GM23338 (cell line): ENCODE results near the gene OTUD7B. TPM values are rescaled to one million over a fixed set of nuclear protein-coding genes. Genes with fewer than 3 reads are reported as not detected.

ENCODE experiments used
- ATAC-seq: fragments of 200-7000 bp; cut with Tn5 transposase; 3 replicates; pipeline ENCODE4 v1.9.1; 2020
- DNase-seq: peaks from one replicate; pipeline ENCODE4 v3.0.0-alpha.2; 2015; ENCODE audit warnings: low spot score
- H2AFZ ChIP-seq: fragments of 200-600 bp; sonication (generic); 2 replicates; pipeline ENCODE4 v1.8.0; 2016; ENCODE audit warnings: antibody characterized with exemption, mild to moderate bottlenecking, moderate library complexity
- H3F3A ChIP-seq: fragments of 200-600 bp; sonication (generic); replicated peaks from 2 replicates; pipeline ENCODE4 v1.8.0; 2017; ENCODE audit warnings: antibody characterized with exemption, mixed run types, low read depth
- H3K27ac ChIP-seq: fragments of 200-600 bp; sonication (generic); 2 replicates; pipeline ENCODE4 v1.6.1; 2016; ENCODE audit warnings: low read depth
- H3K27me3 ChIP-seq: fragments of 200-600 bp; sonication (generic); 2 replicates; pipeline ENCODE4 v1.8.0; 2016; ENCODE audit warnings: mild to moderate bottlenecking, mixed run types, moderate library complexity; ENCODE audit not compliant: insufficient read depth
- H3K36me3 ChIP-seq: fragments of 200-600 bp; sonication (generic); 2 replicates; pipeline ENCODE4 v1.8.0; 2016; ENCODE audit warnings: mild to moderate bottlenecking; ENCODE audit not compliant: insufficient read depth
- H3K4me1 ChIP-seq: fragments of 200-600 bp; sonication (generic); 2 replicates; pipeline ENCODE4 v1.8.0; 2016; ENCODE audit warnings: mild to moderate bottlenecking, moderate library complexity; ENCODE audit not compliant: insufficient read depth
- H3K4me2 ChIP-seq: fragments of 200-600 bp; sonication (generic); 2 replicates; pipeline ENCODE4 v1.7.1; 2017; ENCODE audit warnings: mixed run types
- H3K4me3 ChIP-seq: fragments of 200-600 bp; sonication (generic); 2 replicates; pipeline ENCODE4 v1.6.1; 2016; ENCODE audit warnings: mixed run types
- H3K79me2 ChIP-seq: fragments of 200-600 bp; sonication (generic); replicated peaks from 2 replicates; pipeline ENCODE4 v1.8.0; 2017; ENCODE audit warnings: mild to moderate bottlenecking; ENCODE audit not compliant: insufficient read depth
- H3K9me2 ChIP-seq: fragments of 200-600 bp; sonication (generic); 2 replicates; pipeline ENCODE4 v1.8.0; 2017; ENCODE audit not compliant: insufficient read depth
- H4K20me1 ChIP-seq: fragments of 200-600 bp; sonication (generic); replicated peaks from 2 replicates; pipeline ENCODE4 v1.8.0; 2017; ENCODE audit warnings: mild to moderate bottlenecking; ENCODE audit not compliant: insufficient read depth
- H3K27ac Mint-ChIP-seq: 2 replicates; pipeline ENCODE4 v1.8.0; 2020; ENCODE audit warnings: inconsistent platforms, mild to moderate bottlenecking, moderate library complexity, mixed read lengths
- H3K27me3 Mint-ChIP-seq: 3 replicates; pipeline ENCODE4 v1.8.0; 2022; ENCODE audit warnings: low read depth, mild to moderate bottlenecking, moderate library complexity, mixed read lengths, inconsistent platforms; ENCODE audit not compliant: insufficient read depth, poor library complexity
- H3K36me3 Mint-ChIP-seq: 3 replicates; pipeline ENCODE4 v1.8.0; 2021; ENCODE audit warnings: low read depth, mild to moderate bottlenecking, inconsistent platforms, moderate library complexity, mixed read lengths
- H3K4me1 Mint-ChIP-seq: 3 replicates; pipeline ENCODE4 v1.8.0; 2020; ENCODE audit warnings: mild to moderate bottlenecking, inconsistent platforms, mixed read lengths
- H3K4me3 Mint-ChIP-seq: 3 replicates; pipeline ENCODE4 v1.8.0; 2021; ENCODE audit warnings: moderate library complexity, mild to moderate bottlenecking, inconsistent platforms, mixed read lengths
- H3K9me3 Mint-ChIP-seq: 3 replicates; pipeline ENCODE4 v1.8.0; 2020; ENCODE audit warnings: moderate library complexity, mild to moderate bottlenecking, inconsistent platforms, mixed read lengths
- CREB1 ChIP-seq: fragments of 250-450 bp; sonication (Bioruptor Pico); IDR thresholded peaks from 2 replicates; pipeline ENCODE4 v1.5.0; 2020; ENCODE audit warnings: low read depth, mild to moderate bottlenecking, moderate library complexity
- JUNB ChIP-seq: IDR thresholded peaks from one replicate; pipeline ENCODE4 v1.6.1; 2016; ENCODE audit warnings: antibody characterized with exemption; ENCODE audit not compliant: unreplicated experiment
- REST ChIP-seq: IDR thresholded peaks from one replicate; pipeline ENCODE4 v1.6.1; 2018; ENCODE audit warnings: antibody characterized with exemption; ENCODE audit not compliant: unreplicated experiment
- ZNF331 ChIP-seq: fragments of 250-450 bp; sonication (Bioruptor Pico); IDR thresholded peaks from 2 replicates; pipeline ENCODE4 v1.5.0; 2020; ENCODE audit warnings: low read depth, mild to moderate bottlenecking, moderate library complexity
- ZNF462 ChIP-seq: fragments of 250-450 bp; sonication (Bioruptor Pico); IDR thresholded peaks from 2 replicates; pipeline ENCODE4 v1.5.0; 2020; ENCODE audit warnings: mild to moderate bottlenecking, moderate library complexity
- polyA plus RNA-seq: library from polyadenylated mRNA; unstranded; fragments of >200 nt; fragmentation: Nextera tagmentation; extraction: Ambion mirVana; gene quantifications from 2 replicates; pipeline ENCODE4 v1.2.1, GENCODE V29; 2016
- total RNA-seq: library from RNA; depleted of rRNA; stranded (reverse); fragments of >200 nt; shearing (Covaris generic); gene quantifications from 2 replicates; pipeline ENCODE4 v1.2.3, GENCODE V29; 2014

Gene OTUD7B
- total and polyA plus RNA-seq, 2 experiments from 2014 or later: 3.7 to 9.9 TPM

- H3F3A ChIP-seq: 0 out of 2 replicates have a peak, but pooled peaks cover 3% of the 10 kb centered on the region
- H3K27me3 Mint-ChIP-seq: peaks cover 15% of the 10 kb centered on the region
- H3K27ac ChIP-seq: no peak overlapping the region
- TF ChIP-seq CREB1 (no peak), REST (no peak)
- H3K27ac Mint-ChIP-seq: no peak overlapping the region
- H3K36me3 Mint-ChIP-seq: peaks cover 28% of the 10 kb centered on the region
- peaks cover 16% of the 10 kb centered on the region for H3K79me2 ChIP-seq
- no peak overlapping the region for H3K4me2 ChIP-seq
- H3K9me2 ChIP-seq: no peaks in the 10 kb centered on the region
- no peak overlapping the region for H2AFZ ChIP-seq
- ATAC-seq (no peak), DNase-seq (no peak)
- H4K20me1 ChIP-seq: peaks cover 3% of the 10 kb centered on the region; the same call in 1 of the 2 replicates
- no peak overlapping the region; the same call in 2 of the 3 replicates for H3K4me3 Mint-ChIP-seq
- no peaks in the 10 kb centered on the region; the same call in 1 of the 2 replicates for H3K36me3 ChIP-seq
- H3K4me1 ChIP-seq: peaks cover 20% of the 10 kb centered on the region
- no peaks in the 10 kb centered on the region for H3K27me3 ChIP-seq
- H3K4me1 Mint-ChIP-seq: peaks cover 31% of the 10 kb centered on the region
- H3K9me3 Mint-ChIP-seq: no peaks in the 10 kb centered on the region
- no peak overlapping the region for H3K4me3 ChIP-seq
These were observed 96.0 kb downstream of the OTUD7B start for GRCh38 chr1:149914545-149914944.

DNA sequence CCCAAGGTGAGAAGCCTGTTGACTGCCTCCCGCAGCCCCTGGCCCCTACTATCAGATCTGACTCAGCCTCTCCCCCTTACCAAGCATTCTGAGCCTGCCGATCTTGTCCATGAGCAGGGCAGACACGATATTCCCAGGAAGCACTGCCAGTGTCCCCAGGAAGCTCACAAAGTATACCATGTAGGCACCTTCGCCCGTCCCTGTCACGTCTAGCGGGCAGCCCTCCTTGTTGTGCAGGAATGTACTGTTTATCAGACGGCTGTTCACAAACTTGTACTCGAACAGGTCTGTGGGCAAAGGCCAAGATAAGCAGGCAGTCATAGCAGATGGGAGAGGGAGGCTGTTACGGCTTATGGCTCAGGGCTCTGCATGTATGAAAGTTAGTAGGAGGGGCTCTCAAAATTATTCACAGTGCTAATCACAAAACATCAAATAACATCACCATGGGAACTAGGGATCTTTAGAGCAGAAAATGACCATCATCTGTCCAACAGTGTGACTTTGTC lies 103.9 kb downstream of the OTUD7B start:
- no peak for TF ChIP-seq ZNF462 (CRISPR knock-in tag)
- TF ChIP-seq ZNF331 (CRISPR knock-in tag): no peak
- TF ChIP-seq JUNB: no peak
- peaks cover 7% of the 10 kb centered on the region; the same call in 1 of the 2 replicates for H3K36me3 ChIP-seq
- ATAC-seq: no peak

More for the DNA sequence above, 103.9 kb downstream of the OTUD7B start:
- Histone ChIP-seq H3F3A (no peaks in the 10 kb centered on the region), H3K4me3 (no peak overlapping the region), H3K4me2 (no peak overlapping the region), H3K4me1 (no peaks in the 10 kb centered on the region), H3K27ac (no peak overlapping the region), H3K9me2 (no peaks in the 10 kb centered on the region), H2AFZ (no peak overlapping the region), H3K79me2 (no peaks in the 10 kb centered on the region), H4K20me1 (no peaks in the 10 kb centered on the region; the same call in 1 of the 2 replicates), H3K27me3 (no peaks in the 10 kb centered on the region)
- Mint-ChIP-seq H3K27ac (no peak overlapping the region), H3K4me1 (peaks cover 7% of the 10 kb centered on the region), H3K9me3 (no peaks in the 10 kb centered on the region), H3K27me3 (peaks cover 4% of the 10 kb centered on the region), H3K36me3 (peaks cover 50% of the 10 kb centered on the region), H3K4me3 (no peak overlapping the region; the same call in 2 of the 3 replicates)
- DNase-seq: no peak
